ENCODE results near the gene KCTD7.
"Not testable (repeated sequence)": the region's sequence is repeated elsewhere in the genome, so short reads cannot be mapped to it uniquely, and the experiment has no call there.

The KCTD7 gene

DNA sequence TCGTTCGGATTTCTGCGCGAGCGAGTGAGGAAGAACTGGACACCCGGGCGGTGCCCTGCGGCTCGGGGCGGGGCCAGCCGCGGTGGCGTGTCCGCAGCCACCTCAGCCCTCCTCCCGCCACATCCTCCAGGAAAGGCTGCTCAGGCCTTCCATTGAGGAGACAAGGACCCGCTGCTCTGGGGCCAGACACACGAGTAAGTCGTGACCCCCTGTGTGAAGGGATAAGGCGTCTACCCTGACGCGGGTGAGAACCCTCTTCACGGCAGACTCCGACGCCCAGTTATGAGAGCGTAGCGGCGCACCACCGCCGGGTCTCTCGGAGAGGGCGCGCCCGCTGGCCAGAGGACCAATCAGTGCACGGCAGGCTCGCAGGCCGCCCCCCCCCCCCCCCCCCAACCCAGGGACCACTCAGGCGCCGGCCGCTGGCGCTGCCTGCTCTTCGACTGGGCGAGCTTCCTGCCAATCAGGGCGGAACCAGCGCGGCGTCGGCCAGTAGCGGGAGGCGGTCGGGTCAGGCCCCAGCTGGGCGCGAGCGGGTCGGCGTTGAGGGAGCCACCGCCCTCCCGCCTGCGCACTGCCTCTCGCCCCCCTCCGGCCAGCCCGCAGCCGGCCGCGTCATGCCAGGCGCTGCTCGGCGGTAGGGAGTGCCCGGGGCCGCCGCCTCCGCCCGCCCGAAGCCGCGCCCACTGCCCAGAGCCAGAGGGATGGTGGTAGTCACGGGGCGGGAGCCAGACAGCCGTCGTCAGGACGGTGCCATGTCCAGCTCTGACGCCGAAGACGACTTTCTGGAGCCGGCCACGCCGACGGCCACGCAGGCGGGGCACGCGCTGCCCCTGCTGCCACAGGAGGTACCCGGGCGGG, at the start of gene KCTD7:
Gene KCTD7, plus strand, starts transcription at position 521 of the 861 bp plus-strand sequence. Its CDS starts 184 bp downstream, at position 705.
- Histone ChIP-seq H3K4me1 (ENCODE audit: insufficient read depth, low read length, severe bottlenecking) (peaks cover 45% of the 10 kb centered on the region), H3K9me2 (ENCODE audit: low read depth, low read length) (no peaks in the 10 kb centered on the region), H3K4me2 (ENCODE audit: low read length) (peak within 1 kb of the TSS; percentile 73), H3K27me3 (ENCODE audit: insufficient read depth, low read length) (no peaks in the 10 kb centered on the region), H3K79me2 (ENCODE audit: insufficient read depth, low read length) (no peaks in the 10 kb centered on the region), H3K27ac (ENCODE audit: low read depth, low read length, poor library complexity, severe bottlenecking) (peak within 1 kb of the TSS; percentile 67), H3K4me3 (ENCODE audit: low read depth, low read length, poor library complexity, severe bottlenecking) (peak within 1 kb of the TSS; percentile 71), H3F3A (ENCODE audit: insufficient read depth, low read length) (peaks cover 7% of the 10 kb centered on the region; the same call in 1 of the 2 replicates), H2AFZ (ENCODE audit: low read length) (peak within 1 kb of the TSS; percentile 2; the same call in 1 of the 2 replicates), H4K20me1 (ENCODE audit: insufficient read depth, low read length) (no peaks in the 10 kb centered on the region), H3K9ac (ENCODE audit: low read length) (peak within 1 kb of the TSS; percentile 77), H3K9me3 (ENCODE audit: low read length) (no peaks in the 10 kb centered on the region), H3K36me3 (ENCODE audit: insufficient read depth, low read length) (peaks cover 6% of the 10 kb centered on the region; the same call in 1 of the 2 replicates)
- no peak for TF ChIP-seq EZH2 (IDR thresholded peaks at IDR 0.05; ENCODE audit: borderline replicate concordance, low read length)
- TF ChIP-seq CTCF (IDR thresholded peaks at IDR 0.05; ENCODE audit: low read length) = no peak

- not testable (repeated sequence) for H3K9me3 ChIP-seq (ENCODE audit: low read length); H3K27ac ChIP-seq (ENCODE audit: low read depth, low read length, poor library complexity, severe bottlenecking); H2AFZ ChIP-seq (ENCODE audit: low read length); H4K20me1 ChIP-seq (ENCODE audit: insufficient read depth, low read length); H3K9me2 ChIP-seq (ENCODE audit: low read depth, low read length); H3K4me2 ChIP-seq (ENCODE audit: low read length); H3K4me3 ChIP-seq (ENCODE audit: low read depth, low read length, poor library complexity, severe bottlenecking); H3F3A ChIP-seq (ENCODE audit: insufficient read depth, low read length); H3K9ac ChIP-seq (ENCODE audit: low read length); H3K27me3 ChIP-seq (ENCODE audit: insufficient read depth, low read length)
- Histone ChIP-seq H3K4me1 (ENCODE audit: insufficient read depth, low read length, severe bottlenecking) (peaks cover 18% of the 10 kb centered on the region), H3K79me2 (ENCODE audit: insufficient read depth, low read length) (peaks cover 77% of the 10 kb centered on the region), H3K36me3 (ENCODE audit: insufficient read depth, low read length) (peaks cover 58% of the 10 kb centered on the region)
These were observed 48.3 kb upstream of the KCTD7 start for GRCh38 chr7:66580380-66580779.

- H3F3A ChIP-seq (ENCODE audit: insufficient read depth, low read length); H3K9ac ChIP-seq (ENCODE audit: low read length); H3K9me2 ChIP-seq (ENCODE audit: low read depth, low read length); H4K20me1 ChIP-seq (ENCODE audit: insufficient read depth, low read length); H3K4me3 ChIP-seq (ENCODE audit: low read depth, low read length, poor library complexity, severe bottlenecking); H3K4me2 ChIP-seq (ENCODE audit: low read length); H3K9me3 ChIP-seq (ENCODE audit: low read length); H3K27ac ChIP-seq (ENCODE audit: low read depth, low read length, poor library complexity, severe bottlenecking); H2AFZ ChIP-seq (ENCODE audit: low read length); H3K27me3 ChIP-seq (ENCODE audit: insufficient read depth, low read length): not testable (repeated sequence)
- Histone ChIP-seq H3K4me1 (ENCODE audit: insufficient read depth, low read length, severe bottlenecking) (peaks cover 13% of the 10 kb centered on the region), H3K79me2 (ENCODE audit: insufficient read depth, low read length) (peaks cover 85% of the 10 kb centered on the region), H3K36me3 (ENCODE audit: insufficient read depth, low read length) (peaks cover 53% of the 10 kb centered on the region)
These were observed 45.7 kb upstream of the KCTD7 start for GRCh38 chr7:66582816-66583489.

DNA sequence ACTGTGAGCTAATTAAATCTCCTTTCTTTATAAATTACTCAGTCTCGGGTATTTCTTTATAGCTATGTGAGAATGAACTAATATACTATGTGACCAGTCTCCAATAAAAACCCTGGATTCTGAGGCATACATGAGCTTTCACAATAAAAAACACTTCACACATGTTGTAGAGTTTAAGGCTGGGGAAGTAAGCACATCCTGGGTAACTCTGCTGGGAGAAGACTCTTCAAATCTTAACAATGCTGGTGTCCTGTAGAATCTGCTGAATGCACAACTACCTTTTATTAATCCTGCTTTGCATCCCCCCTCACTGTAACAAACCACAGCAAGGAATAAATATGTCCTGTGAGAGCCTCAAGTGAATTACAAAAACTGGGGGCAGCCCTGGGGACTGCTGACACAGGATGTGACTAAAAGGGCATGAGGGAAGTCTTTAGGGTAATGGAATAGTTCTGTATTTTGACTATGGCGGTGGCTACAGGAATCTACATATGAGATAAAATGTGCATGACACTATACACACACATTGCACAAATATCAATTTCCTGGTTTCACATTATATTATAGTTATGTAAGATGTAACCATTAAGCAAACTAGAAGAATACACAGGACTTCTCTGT, 45.1 kb upstream of the KCTD7 start:
- Histone ChIP-seq H4K20me1 (ENCODE audit: insufficient read depth, low read length) (no peaks in the 10 kb centered on the region), H3K4me1 (ENCODE audit: insufficient read depth, low read length, severe bottlenecking) (peaks cover 6% of the 10 kb centered on the region)
- TF ChIP-seq CTCF (IDR thresholded peaks at IDR 0.05; ENCODE audit: low read length) = no peak
- no peak for TF ChIP-seq EZH2 (IDR thresholded peaks at IDR 0.05; ENCODE audit: borderline replicate concordance, low read length)

More for the DNA sequence above, 45.1 kb upstream of the KCTD7 start:
- Histone ChIP-seq H3K4me2 (ENCODE audit: low read length) (no peak overlapping the region), H3K9me2 (ENCODE audit: low read depth, low read length) (no peaks in the 10 kb centered on the region), H3K27ac (ENCODE audit: low read depth, low read length, poor library complexity, severe bottlenecking) (no peak overlapping the region), H3K79me2 (ENCODE audit: insufficient read depth, low read length) (peaks cover 85% of the 10 kb centered on the region), H3F3A (ENCODE audit: insufficient read depth, low read length) (no peaks in the 10 kb centered on the region), H2AFZ (ENCODE audit: low read length) (no peak overlapping the region), H3K27me3 (ENCODE audit: insufficient read depth, low read length) (no peaks in the 10 kb centered on the region), H3K4me3 (ENCODE audit: low read depth, low read length, poor library complexity, severe bottlenecking) (no peak overlapping the region), H3K36me3 (ENCODE audit: insufficient read depth, low read length) (peaks cover 50% of the 10 kb centered on the region), H3K9me3 (ENCODE audit: low read length) (no peaks in the 10 kb centered on the region), H3K9ac (ENCODE audit: low read length) (no peak overlapping the region)
